Measurements from ENCODE around the gene PMM2. TPM values are rescaled to one million over a fixed set of nuclear protein-coding genes. Genes with fewer than 3 reads are reported as not detected.

Gene PMM2
- total RNA-seq, 2 donors from 2014 or later = 24.2 to 46.2 TPM

DNA sequence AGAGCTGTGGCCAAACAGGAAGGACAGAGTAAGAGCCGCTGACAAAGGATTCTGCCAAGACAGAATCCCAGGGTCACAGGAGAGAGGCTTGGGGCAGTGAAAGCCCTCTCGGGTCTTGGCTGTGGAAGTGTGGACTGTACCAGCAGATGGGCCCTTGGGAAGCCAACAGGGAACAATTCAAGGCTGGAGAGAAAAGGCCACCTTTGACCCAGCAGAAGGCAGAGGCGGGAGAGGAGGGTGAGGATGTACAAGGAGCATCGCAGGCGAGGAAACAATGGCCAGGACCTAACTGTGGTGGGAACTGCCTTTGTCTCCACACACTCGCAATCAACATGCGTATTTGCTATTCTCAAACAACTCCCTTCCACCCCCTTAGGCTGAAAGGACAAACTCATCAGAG lies 55.5 kb downstream of the PMM2 start:
- no peak for ATAC-seq
- no peaks in the 10 kb centered on the region for H3K9me3 Mint-ChIP-seq
- H3K36me3 Mint-ChIP-seq = peaks cover 10 to 27% of the 10 kb centered on the region in 2 donors
- DNase-seq (ENCODE audit: low spot score in 2 of 2) = no peak
- peak overlapping the region; percentile 53 to 72 for H3K27ac Mint-ChIP-seq

- ATAC-seq = no peak
- peaks cover 10 to 28% of the 10 kb centered on the region in 2 donors for H3K36me3 Mint-ChIP-seq
- no peak for DNase-seq (ENCODE audit: low spot score in 2 of 2)
- peak overlapping the region; percentile 47 to 53 for H3K27ac Mint-ChIP-seq
- H3K9me3 Mint-ChIP-seq = no peaks in the 10 kb centered on the region
Measured at GRCh38 chr16:8853611-8854010, 56.0 kb downstream of the PMM2 start.

- no peaks in the 10 kb centered on the region for H3K9me3 Mint-ChIP-seq
- H3K27ac Mint-ChIP-seq = peak overlapping the region; percentile 82 to 90
- no peak for ATAC-seq
- no peak for DNase-seq (ENCODE audit: low spot score in 2 of 2)
- peaks cover 7 to 25% of the 10 kb centered on the region in 2 donors for H3K36me3 Mint-ChIP-seq
Measured at GRCh38 chr16:8854298-8854948, 56.8 kb downstream of the PMM2 start.

GRCh38 chr16:8855051-8855786 lies 57.6 kb downstream of the PMM2 start:
- DNase-seq (ENCODE audit: low spot score in 2 of 2) (no peak), ATAC-seq (peak in 1 of 2 donors; percentile 12)
- Mint-ChIP-seq H3K9me3 (no peaks in the 10 kb centered on the region), H3K27ac (peak overlapping the region; percentile 82 to 90), H3K36me3 (peaks cover 0 to 23% of the 10 kb centered on the region in 2 donors)

- Mint-ChIP-seq H3K27ac (peak overlapping the region; percentile 42 to 50), H3K9me3 (no peaks in the 10 kb centered on the region), H3K36me3 (peaks cover 0 to 23% of the 10 kb centered on the region in 2 donors)
- no peak for ATAC-seq
- no peak for DNase-seq (ENCODE audit: low spot score in 2 of 2)
Measured at GRCh38 chr16:8855972-8856371, 58.3 kb downstream of the PMM2 start.

- H3K27ac Mint-ChIP-seq = no peak overlapping the region
- no peak for DNase-seq (ENCODE audit: low spot score in 2 of 2)
- H3K36me3 Mint-ChIP-seq = peaks cover 0 to 20% of the 10 kb centered on the region in 2 donors
Measured at GRCh38 chr16:8858994-8859912, 61.6 kb downstream of the PMM2 start.

DNA sequence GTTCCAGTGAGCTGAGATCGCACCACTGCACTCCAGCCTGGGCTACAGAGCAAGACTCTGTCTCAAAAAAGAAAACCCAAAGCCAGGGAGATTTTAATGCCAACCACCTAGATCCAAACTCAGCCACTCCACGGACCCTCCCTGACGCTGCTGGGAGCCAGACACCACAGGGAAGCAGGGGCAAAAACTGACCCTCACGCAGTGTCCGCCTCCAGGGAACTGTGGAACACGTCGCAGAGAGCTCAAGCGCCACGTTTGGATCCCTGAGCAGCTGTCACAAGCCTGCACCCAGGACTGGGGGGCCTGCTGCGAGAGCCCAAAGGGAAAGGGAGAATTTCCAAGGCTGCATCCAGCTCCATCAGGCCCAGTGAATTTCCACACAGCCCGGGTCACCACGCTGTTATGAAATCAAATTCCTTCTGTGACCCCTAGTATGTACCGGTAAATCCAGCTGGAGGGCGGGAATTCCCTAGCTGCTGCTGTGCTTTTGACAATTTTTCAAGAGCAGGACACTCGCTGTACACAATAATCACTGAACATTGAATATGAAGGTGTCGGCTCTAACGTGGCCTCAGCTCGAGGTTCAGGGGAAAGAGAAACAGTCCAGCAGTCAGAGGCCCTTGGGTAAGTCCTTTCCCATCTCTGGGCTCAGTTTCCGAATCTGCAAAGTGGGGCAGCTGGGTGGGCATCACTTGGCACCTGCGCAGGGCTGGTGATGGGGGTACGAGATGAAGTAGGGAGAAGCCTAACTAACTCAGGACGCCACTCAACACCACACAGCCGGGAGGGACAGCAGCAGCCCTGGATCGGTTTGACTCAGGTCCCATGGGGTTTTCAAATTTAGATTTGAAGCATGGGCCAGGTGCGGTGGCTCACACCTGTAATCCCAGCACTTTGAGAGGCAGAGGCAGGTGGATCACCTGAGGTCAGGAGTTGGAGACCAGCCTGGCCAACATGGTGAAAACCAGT lies 62.6 kb downstream of the PMM2 start:
- no peak for ATAC-seq
- DNase-seq (ENCODE audit: low spot score in 2 of 2) = no peak
- Mint-ChIP-seq H3K27ac (peak overlapping the region in 1 of 2 donors; percentile 77), H3K9me3 (no peaks in the 10 kb centered on the region), H3K36me3 (peaks cover 0 to 16% of the 10 kb centered on the region in 2 donors)

More at GRCh38 chr16:8858994-8859912, 61.6 kb downstream of the PMM2 start:
- no peaks in the 10 kb centered on the region for H3K9me3 Mint-ChIP-seq
- ATAC-seq = no peak

DNA sequence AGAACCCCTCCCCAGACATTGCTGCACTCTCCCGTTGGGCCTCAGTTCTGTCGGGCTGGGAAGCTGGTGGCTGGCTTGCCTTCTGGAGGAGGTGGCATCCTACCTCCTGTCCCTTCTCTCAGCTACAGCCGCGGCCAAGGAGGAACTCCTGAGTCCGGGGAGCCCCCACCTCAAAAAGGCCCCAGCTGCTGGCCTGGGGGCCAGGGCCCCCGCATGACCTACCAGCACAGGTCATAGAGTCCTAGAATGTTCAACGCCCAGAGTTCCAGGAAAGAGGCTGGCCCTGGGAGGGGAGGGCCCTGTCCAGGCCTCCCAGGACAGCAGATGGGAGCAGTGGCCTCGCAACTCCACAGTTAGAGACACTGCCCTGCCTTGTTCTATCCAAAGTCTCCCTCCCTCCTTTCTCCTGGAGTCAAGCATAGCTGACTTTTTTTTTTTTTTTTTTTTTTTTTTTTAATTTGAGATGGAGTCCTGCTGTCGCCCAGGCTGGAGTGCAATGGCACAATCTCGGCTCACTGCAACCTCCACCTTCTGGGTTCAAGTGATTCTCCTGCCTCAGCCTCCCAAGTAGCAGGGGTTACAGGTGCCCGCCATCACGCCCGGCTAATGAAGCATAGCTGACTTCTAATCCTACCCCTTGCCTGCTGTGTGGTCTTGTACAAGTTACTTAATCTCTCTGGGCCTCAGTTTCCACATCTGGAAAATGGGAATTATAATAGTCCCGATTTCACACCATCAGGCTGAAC lies 64.1 kb downstream of the PMM2 start:
- H3K36me3 Mint-ChIP-seq = peaks cover 0 to 15% of the 10 kb centered on the region in 2 donors
- ATAC-seq (no peak), DNase-seq (ENCODE audit: low spot score in 2 of 2) (no peak)
- no peaks in the 10 kb centered on the region for H3K9me3 Mint-ChIP-seq
- peak overlapping the region; percentile 50 to 68 for H3K27ac Mint-ChIP-seq

DNA sequence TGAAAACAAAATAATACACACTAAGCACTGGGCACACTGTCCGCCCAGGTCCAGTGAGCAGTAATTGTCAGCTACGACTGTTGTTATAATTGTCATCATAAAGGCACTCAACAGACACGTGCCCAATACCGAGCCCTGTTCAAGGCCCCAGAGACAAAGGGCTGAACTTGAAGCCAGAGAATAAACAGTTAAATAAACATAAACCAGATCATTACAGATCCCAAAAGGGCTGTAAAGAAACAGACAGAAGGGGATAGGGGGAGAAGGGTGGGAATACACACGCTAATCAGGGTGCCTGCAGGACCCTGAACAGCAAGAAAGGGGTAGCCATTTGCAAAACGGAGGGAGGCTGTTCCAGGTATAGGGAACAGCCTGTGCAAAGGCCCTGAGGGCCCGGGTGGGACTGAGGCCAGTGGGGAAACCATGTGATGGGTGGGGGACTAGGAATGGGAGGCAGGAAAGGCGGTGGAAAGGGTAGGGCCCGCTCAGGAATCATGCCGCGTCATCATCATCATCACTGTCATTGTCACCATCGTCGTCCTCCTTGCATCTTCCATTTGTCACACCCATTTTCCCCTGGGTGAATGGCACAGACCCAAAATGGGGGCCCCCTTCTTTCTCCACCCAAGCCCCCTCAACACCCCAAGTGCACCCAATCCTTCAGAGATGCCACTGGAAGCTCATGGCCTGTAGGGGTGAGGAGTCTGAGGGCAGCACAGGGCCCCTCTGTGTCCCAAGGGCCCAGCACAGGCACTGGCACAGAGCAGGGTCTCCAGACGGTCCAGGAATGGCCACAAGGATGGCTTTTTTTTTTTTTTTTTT lies 64.9 kb downstream of the PMM2 start:
- ATAC-seq = no peak
- DNase-seq (ENCODE audit: low spot score in 2 of 2) = no peak
- peaks cover 5 to 21% of the 10 kb centered on the region in 2 donors for H3K36me3 Mint-ChIP-seq
- H3K9me3 Mint-ChIP-seq = no peaks in the 10 kb centered on the region
- peak overlapping the region; percentile 50 to 68 for H3K27ac Mint-ChIP-seq

DNA sequence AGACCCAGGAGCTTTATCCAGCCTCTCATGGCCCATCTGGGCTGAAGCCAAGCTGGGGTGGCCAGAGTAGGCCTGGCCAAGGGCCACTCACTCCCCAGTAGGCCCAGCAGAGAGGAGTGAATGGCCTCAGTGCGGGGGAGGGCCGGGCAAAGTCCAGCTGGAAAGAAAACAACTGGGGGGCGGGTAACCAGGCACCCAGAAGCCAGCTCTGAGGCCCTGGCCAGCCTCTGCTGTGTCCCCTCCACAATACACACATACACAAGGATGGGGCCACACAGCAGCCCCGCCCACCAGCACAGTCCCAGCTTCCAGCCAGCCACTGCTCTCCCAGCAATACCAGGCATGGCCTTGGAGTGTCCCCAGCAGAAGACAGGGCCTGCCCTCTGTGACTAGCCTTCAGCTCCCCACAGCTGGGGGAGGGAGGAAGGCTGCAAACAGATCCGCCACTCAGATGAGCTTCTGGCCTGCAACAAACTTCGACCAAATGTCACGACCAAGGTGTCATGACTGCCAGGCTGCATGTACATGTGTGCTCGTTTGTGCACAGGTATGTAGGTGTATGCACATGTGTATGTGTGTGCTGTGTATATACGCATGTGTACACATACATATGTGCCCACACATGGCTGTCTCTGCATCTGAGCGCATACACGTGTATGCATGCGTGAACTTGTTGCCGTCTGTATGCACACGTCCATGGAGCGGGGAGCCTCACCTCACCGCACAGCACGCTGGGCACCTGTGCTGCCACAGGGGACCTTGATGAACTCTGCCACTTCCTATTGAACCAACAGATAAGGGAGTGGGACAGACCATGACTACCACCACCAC lies 66.2 kb downstream of the PMM2 start:
- no peaks in the 10 kb centered on the region for H3K9me3 Mint-ChIP-seq
- H3K36me3 Mint-ChIP-seq = peaks cover 13 to 22% of the 10 kb centered on the region in 2 donors
- peak overlapping the region in 1 of 2 donors; percentile 36 for H3K27ac Mint-ChIP-seq
- DNase-seq (ENCODE audit: low spot score in 2 of 2) = no peak
- no peak for ATAC-seq

- Mint-ChIP-seq H3K36me3 (peaks cover 13 to 21% of the 10 kb centered on the region in 2 donors), H3K9me3 (no peaks in the 10 kb centered on the region), H3K27ac (no peak overlapping the region)
- DNase-seq (ENCODE audit: low spot score in 2 of 2) (no peak), ATAC-seq (no peak)
Measured at GRCh38 chr16:8864480-8865110, 67.0 kb downstream of the PMM2 start.

- H3K27ac Mint-ChIP-seq = peak overlapping the region; percentile 68 to 74
- ATAC-seq = no peak
- H3K9me3 Mint-ChIP-seq = no peaks in the 10 kb centered on the region
- DNase-seq (ENCODE audit: low spot score in 2 of 2) = no peak
- H3K36me3 Mint-ChIP-seq = peaks cover 13 to 18% of the 10 kb centered on the region in 2 donors
Measured at GRCh38 chr16:8865145-8865882, 67.7 kb downstream of the PMM2 start.
